GM19240 (cell line): ENCODE measurements around the gene WNT16.
"Not testable (repeated sequence)": the region's sequence is repeated elsewhere in the genome, so short reads cannot be mapped to it uniquely, and the experiment has no call there.

ENCODE experiments used
- DNase-seq: peaks from one replicate; pipeline ENCODE4 v3.0.0; 2011; ENCODE audit warnings: low spot score; ENCODE audit not compliant: insufficient read length

WNT16 gene, protein sequence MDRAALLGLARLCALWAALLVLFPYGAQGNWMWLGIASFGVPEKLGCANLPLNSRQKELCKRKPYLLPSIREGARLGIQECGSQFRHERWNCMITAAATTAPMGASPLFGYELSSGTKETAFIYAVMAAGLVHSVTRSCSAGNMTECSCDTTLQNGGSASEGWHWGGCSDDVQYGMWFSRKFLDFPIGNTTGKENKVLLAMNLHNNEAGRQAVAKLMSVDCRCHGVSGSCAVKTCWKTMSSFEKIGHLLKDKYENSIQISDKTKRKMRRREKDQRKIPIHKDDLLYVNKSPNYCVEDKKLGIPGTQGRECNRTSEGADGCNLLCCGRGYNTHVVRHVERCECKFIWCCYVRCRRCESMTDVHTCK

DNA sequence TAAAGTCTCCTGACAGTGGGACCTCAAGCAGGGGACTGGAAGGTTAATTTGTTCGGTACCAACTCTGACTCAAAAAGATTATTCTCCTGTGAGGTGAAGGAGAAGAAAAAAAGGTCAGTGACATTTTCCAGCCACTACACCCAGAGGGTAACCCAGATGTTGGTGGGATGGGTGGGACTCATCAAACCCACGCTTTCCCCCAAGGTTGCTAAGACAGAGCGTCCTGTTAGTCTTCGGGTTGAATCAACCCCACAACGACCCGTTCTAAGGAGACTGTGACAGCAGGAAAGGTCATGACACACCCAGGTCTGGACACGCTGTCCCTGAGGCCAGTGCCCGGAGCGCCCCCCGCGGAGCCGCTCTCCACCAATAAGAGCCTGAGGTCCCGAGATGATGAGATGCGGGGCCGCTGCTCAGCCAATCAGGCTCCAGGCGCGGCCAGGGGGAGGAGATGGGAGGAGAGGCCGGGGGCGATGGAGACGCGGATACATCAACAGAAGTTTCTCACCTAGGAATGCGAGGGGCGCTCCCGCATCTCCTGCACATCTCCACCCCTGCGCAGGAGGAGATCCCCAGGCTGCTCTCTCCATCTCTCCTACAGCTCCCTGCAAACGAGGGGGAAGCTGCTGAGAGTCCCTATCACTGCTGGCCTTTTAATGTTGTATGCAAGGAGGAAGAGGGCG, at the start of gene WNT16:
WNT16 (plus strand) TSS at position 493 of the 683 bp plus-strand sequence. CDS start 293 bp downstream, outside the sequence.
- DNase-seq = no peak

DNA sequence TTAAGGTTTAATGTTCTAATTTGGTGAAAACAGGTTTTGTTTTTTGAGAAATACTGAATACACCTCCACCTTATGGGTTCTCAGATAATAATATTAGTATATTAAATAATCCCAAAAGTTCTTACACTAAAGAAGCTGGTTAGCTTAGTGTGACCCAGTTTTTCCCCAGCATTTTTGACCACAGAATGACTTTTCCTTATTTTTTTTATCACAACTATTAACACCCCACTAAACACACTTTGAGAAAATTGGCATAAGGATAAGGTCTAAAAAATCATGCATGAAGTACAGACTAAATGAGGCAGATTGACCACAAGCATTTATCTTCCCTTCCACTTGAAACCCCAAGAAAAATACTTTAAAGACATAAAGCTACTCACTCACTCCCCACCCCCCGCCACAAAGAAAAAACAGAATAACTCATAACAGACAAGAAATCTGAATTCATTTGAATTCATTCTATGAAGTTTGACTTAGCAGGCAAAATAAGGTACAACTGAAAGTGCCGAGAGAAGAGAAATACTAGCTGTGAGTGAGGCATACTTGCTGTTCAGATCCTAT, 49.7 kb upstream of the WNT16 start:
- DNase-seq = no peak

DNA sequence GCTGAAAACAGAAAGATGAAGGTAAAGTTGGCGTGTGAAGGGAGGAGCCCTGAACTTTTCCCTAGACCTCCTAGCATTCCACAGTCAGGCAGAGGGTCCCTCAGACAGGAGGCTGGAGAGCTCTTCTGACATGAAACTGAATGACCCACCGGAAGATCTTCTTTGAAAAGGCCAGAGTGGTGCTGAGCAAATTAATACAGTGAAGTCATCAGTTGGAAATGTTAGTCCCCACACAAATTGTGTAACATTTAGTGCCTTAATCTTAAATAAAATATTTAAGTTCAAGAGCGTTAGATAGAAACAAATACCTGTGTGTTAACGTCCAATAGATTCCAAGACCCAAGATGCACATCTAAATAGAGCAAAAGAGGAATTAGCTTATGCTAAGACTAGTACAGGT, 49.0 kb upstream of the WNT16 start:
- no peak for DNase-seq

DNA sequence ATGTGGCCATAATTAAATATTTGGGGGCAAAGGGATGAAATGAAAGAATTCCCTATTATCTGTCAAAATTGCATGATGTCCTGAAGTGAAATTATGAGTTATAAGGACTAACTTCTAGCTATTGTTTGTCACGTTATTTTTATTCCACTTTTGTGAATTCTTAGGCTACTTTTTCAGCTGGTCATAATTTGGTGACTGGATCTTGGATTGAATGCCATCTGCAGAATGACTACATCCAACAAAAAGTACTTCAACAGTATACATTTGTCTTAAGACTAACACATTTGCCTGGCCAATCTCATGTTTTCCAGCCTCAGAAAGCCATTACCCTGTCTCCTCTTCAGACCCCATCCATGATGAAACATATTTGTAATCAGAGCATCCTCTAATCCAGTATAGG, 48.1 kb upstream of the WNT16 start:
- no peak for DNase-seq

DNA sequence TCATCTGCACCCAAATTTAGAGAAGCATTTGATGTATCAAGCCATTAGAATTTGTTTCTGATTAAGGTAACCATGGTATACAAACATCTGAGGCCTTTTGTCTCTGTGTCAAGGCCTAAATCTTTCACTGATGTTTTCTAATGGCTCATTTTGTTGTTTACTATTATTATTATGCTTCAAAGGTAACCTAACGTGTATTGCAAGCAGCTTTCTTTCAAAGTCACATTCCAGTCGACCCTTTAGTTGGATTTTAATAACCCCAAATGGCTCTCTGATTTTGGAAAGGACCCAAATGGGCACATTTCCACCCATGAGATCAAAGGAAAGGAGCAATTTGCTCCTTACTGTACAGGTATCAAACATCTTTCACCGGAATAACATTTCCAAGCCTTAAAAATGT, 46.7 kb upstream of the WNT16 start:
- no peak for DNase-seq

DNA sequence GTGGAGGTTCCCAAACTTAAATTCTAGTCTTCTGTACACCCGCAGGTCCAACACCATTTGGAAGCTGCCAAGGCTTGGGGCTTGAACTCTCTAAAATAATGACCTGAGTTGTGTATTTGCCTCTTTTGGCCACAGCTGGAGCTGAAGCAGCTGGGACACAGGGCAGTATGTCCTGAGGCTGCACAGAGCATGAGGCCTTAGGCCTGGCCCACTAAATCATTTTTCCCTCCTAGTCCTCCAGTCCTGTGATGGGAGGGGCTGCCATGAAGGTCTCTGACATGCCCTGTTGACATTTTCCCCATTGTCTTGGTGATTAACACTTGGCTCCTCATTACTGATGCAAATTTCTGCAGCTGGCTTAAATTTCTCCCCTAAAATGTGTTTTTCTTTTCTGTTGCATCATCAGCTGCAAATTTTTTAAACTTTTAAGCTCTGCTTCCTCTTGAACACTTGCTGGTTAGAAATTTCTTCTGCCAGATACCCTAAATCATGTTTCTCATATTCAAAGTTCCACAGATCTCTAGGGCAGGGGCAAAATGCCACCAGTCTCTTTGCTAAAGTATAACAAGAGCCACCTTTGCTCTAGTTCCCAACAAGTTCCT, 43.6 kb upstream of the WNT16 start:
- DNase-seq = no peak

DNA sequence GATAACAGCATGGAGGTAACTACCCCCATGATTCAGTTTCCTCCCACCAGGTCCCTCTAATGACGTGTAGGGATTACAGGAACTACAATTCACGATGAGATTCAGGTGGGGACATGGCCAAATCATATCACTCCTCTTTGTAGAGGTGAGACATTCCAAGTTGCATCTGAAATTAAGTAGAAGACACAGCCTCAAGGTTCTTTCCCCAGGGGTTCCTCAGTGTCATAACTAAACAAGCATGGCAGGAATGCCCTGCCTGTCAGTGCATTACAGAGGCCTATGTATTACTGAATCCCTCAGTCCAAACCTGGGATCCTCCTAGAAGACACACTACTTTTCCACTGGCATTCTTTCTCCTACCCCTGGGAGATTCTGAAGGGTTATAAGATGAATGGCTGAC, 42.6 kb upstream of the WNT16 start:
- no peak for DNase-seq

DNA sequence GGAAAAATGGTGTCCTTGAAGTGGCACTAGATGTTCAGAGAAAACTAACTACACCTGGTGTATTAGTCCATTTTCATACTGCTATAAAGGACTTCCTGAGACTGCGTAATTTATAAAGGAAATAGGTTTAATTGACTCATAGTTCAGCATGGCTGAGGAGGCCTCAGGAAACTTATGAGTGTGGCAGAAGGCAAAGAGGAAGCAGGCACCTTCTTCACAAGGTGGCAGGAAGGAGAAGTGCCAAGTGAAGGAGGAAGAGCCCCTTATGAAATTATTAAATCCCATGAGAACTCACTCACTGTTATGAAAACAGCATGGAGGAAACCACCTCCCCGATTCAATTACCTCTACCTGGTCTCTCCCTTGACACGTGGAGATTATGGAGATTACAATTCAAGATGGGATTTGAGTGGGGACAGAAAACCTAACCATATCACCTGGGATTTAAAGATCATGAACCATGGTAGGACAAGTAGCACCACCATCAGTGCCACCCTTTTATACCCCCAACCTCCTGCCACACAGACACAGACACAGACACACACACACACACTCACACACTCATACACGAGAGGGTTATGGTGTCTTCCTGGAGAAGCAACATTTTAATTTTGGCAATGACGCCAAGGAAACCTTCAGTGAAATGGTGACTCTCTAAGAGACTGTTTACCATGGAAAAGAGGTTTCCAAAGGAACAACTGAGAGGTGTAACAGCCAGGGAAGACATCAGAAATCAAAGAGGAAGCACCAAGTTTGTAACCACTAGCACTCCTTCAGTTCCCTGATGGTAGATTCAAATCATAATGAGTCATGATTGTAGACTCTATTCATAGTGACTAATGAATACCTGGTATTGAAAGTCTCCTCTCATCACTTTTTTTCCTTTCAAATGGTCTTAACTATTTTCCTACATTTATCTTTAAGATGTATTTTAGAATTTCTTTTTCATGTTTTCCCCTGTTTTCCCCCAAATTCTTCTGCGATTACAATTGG, 41.8 kb upstream of the WNT16 start:
- DNase-seq = no peak

DNA sequence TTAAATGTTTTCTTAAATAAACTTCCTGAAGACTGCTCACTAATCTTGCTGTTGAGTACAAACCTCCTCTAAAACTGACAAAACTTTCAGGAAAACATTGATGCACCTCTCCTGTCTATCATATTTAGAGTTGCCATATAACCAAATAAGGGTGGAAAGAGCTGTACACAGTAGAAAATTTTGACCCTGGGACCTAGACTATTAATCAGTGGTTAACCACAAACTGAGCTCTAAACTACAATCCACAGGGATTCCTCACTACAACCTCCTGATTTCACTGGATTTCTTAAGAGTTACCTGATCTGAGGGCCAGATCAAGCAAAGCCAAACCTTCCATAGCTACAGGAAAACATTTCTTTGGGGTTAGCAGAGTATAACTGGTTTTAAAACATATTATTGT, 39.9 kb upstream of the WNT16 start:
- DNase-seq = no peak

DNA sequence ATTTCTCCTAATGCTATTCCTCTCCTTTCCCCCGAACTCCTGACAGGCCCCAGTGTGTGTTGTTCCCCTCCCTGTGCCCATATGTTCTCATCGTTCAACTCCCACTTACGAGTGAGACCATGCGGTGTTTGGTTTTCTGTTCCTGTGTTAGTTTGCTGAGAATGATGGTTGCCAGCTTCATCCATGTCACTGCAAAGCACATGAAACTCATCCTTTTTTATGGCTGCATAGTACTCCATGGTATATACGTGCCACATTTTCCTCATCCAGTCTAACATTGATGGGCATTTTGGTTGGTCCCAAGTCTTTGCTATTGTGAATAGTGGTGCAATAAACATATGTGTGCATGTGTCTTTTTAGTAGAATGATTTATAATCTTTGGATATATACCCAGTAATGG, 38.9 kb upstream of the WNT16 start:
- DNase-seq = not testable (repeated sequence)

DNA sequence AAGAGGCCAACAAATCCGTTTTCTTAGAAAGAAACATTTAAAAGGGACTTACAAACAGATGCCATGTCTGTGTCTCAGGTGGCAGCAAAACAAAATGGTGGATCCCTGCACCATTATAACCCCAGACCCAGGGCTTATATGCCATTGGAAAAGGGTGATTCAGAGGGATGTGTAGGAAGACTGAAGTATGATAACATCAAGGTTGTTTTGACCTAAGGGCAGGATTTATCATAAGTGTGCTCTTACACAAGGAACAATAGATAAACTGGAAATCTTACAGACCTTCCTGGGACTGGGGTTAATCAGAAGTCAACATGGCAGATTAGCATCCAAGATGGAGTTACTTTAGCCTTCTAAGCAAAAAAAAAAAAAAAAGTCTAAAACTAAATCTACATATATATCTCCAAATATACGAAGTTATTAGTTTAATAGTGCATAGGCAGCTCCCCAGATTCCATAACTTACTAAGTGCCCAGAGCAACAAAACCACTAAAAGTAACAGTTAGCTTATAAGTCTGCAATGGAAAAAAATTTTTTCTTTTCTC, 34.3 kb upstream of the WNT16 start:
- no peak for DNase-seq

DNA sequence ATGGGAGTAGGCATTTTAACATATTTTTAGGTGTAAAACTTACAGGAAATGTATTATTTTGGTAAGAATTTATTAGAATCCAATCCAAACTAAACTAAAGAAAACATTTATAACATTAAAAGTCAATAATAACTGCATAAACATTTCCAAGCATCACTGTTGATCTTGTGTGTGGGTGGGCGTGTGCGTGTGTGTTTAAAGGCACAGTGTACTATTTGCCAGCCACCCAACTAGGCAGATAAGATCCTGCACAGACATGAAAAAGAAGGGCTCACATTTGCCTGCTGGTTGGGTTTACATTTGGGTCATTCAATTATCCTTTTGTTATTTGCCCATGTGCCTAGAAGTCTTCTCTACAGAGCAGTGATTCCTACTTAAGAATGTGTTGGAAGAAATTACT, 31.0 kb upstream of the WNT16 start:
- DNase-seq = no peak

DNA sequence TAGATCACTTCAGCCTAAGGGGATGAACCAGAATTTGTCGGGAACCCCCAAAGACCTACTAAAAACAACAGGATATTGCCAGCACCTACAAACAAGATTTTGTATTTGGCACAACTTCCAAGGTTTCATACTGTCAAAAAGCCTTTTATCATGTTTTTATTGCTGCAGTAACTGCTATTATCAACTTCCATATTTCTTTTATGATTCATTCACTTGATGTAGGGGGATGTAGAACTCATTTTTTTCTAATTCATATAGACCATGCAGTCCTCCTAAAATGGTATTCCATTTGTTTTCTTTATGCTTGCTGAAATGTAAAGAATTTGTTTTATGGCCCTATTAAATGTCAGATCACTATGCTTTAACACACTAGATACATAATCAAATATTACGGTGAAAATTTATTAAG, 30.0 kb upstream of the WNT16 start:
- no peak for DNase-seq

DNA sequence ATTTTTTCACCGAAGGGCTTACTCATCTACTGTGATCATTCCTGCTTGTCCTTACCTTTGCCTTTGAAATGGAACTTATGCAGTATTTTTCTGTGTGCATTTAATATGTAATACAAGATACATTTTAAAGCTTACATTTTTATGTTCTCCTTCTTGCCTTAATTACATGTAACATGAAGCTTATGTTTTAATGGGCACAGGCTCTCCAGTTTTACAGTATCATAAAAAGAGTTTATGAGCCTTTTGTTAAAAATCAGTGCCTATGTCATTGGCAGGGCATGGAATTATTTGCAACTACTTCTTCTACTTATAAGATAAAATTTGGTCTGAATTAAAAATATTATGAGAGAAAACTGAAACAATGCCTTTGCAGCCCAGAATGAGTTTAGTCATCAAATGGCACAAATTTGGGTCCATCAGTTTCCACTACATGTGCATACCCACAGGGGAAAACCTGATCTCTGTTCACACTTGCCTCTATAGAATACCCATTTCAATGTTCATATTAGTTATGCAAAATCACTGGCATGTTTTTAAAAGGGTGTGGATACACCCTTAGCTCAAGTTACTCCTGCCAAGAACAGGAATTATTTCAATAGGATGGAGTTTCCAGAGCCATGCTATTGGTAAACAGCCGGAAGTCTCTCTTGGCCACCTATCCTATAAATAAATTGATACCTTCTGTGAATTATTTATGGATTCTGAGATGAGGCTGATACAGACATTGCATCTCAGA, 27.9 kb upstream of the WNT16 start:
- no peak for DNase-seq

DNA sequence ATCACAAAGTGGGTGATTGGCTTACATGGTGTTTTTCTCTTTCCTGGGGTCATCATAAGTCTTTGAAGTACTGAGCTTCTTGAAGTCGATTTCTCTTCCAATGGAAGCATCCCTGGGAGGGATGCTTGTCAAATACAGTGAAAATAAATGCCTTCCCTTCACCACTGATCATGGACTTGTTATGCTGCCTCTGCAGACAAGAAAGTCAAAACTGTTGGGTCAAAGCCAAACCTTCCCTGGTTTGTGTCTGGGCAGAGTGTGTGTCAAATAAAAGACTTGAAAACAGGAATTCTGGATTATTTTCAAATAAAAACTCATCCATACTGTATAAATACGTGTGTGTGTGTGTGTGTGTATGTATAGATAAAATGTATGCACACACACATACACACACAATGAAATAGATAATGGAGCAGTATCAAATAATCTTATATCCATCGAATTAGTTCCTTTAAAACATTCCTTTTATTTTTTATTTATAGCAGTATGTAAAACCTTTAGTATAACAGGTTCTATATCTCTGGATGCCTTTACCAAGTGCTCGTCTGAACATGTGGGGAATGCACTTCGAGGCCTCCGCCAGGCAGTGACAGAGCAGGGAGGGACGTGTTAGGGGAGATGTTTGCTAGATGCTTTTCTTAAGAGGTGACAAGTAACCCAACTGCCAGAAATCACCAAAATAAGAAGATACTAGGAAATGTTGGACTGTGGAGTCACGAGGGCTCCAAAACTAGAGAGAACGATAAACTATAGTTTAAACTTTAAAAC, 27.2 kb upstream of the WNT16 start:
- no peak for DNase-seq

DNA sequence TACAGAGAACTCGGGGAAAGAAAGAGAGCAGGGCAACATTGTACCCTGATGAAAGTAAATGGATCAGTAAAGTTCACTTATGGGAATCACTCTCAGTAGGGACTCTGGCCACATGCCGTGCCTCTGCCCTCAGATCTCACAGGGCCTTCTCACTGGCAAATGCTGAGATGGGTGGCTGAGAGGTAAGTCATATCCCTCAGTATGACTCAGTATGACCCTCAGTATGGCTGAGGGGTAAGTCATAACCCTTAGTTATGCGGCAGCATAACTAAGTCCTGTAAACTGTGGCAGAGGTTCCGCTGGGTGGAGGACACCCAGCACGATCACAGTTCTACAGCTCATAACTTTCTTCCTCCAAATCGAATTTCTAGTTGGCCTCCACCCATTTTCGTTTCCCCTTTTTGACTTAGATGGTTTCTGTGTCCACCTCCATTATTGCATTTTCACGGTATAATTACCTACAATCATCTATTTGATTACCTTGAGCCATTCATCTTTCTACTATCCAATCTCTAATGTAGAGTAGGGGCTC, 26.5 kb upstream of the WNT16 start:
- no peak for DNase-seq

DNA sequence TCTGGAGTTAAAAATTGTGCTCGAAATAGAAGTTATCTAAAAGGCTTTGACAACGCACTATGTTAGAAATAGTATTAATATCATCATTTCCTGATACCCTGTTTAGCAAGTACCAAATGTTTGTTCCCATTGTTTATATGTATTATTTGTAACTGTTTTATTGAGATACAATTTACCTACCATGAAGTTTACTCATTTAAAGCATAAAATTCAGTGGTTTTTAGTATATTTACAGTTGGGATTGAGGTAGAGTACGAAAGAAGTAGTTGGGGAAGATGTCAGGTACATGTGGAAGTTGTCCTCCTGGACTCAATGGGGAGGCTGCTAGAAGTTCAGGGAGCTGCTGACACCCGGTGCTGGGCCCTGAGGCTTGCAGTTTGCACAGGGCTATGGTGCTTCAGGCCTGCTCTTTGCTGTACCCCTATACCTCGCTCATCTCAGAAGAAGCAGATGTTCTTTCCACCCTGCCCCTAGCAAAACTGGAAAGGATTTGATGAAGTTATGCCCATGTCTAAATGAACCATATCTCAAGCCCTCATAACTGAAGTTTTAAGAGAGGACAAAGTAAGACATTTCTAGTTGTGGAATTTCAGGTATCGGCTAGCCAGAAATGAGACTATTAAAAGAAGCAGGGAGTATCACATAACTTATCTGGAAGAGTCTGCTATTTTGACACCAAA, 25.2 kb upstream of the WNT16 start:
- DNase-seq = no peak

DNA sequence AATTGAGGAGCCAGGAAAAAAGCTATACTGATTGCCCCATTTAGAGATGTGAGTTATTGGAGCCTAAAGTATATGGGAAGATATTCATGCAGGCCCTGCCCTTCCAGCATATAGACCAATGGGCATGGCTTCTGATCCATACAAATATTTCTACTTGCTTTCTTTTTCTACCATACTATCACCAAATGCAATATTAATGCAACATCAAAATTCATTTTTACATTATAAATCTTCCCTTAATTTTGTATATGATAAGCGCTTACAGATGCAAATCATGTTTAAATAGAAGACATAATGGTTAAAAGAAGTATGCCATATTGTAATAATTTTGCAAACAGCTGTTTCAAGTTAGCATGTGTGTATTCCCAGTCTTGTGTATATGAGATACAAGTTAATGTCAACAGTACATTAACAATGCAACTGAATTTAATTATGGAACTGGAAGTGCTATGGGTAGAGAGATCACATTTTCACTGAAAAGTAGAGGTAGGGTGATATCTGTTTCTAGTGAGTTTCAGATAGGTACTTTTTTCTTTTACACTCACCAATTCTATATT, 24.6 kb upstream of the WNT16 start:
- DNase-seq = no peak
